ENCODE results near the gene TFAP2A.

The TFAP2A gene

DNA sequence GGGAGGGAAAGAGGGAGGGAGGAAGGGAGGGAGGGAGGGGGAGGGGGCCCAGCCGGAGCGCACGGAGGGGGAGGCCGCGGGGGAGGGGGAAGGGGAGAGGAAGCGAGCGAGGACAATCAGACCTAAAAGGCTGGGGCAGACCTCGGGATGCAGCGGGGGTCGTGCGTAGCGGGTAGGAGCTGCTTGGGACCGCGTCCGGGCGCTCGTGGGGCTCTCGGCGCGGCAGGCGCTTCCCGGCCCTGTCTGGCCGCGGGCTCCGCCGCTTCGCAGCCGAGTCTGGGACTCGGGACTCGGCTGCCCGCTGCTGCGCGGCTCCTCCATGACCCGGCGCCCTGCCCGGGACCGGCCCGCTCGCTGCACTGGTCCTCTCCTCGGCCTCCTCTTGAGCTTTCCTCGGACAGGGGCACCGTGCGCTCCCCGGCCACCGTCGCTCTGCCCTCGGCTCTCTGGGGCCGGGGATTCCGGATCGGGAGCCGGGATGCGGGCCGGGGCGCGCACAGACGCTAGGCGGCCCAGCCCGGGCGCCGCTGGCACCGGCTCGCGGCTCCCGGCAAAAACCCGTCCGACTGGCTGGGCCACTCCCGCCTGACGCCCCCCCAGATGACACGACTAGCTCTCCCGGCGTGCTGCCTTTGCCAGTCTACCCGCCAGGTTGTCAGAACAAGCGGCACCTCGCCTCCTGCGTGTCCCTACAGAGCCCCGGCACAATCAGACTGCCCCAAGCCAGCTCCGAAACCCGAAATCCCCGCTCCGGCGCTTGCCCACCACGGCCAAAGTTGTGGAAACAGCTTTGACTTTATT lies 2.2 kb downstream of the TFAP2A start:
- DNase-seq (ENCODE audit: low spot score), result no peak

DNA sequence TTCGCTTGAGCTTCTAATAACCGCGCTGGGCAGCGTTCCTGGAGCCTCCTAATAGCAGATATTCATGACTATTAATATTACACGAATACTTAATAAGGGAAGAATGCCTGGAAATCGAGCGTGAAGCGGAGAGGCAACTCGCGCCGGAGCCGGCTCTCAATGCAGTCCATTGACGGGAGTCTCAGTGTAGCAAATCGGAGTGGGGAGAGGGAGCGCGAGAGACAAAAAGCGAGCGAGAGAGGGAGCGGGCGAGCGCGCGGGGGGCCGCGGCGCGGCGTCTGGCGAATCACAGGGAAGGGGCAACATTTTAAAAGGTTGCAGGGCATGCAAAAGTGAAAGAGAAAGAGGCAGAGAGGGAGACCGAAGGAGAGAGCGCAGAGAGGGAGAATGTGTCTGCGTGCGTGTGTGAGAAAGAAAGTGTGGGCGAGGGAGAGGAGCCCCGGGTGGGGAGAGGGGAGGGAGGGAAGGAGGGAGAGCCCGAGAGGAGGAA lies 2.9 kb downstream of the TFAP2A start:
- DNase-seq (ENCODE audit: low spot score), result no peak

GRCh38 chr6:10411131-10411970 lies 3.5 kb downstream of the TFAP2A start:
- no peak for DNase-seq (ENCODE audit: low spot score)

DNA sequence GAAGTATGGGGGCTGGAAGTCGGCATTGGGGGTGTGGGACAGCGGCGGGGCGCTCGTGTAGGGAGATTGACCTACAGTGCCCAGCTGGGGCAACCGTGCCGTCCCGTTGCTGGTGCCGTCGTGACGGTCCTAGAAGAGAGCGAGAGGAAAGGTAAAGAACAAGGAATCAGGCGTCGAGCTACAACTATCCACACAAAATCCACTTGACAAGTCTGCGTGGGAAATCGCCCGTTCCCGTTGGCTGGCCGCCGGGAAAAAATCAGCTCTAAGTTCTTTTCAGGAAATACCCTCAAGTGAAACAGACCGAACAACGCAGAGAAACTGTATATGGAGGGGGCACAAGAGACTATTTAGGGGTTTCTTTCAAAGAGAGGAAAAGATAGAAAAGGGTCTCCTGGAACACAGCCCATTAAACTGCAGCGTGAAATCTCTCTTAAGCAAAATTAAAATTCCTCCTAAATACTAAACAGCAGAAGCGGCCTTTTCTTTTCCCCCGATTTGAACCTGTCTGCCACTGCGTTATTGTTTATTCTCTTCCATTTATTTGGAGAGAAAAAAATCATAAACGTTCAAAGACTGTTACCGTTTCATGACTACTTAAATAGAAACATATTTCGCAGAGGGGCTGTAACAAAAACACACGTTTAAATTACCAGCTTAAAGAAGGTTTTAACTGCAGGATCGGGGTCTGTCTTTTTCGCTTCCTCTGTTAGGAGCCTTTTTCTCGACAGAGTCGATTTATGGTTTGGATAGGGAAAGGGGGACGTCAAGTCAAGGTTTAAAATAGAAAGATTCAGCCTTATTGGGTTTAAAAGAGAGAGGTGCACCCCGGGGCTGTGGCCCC lies 4.4 kb downstream of the TFAP2A start:
- DNase-seq (ENCODE audit: low spot score), result no peak

DNA sequence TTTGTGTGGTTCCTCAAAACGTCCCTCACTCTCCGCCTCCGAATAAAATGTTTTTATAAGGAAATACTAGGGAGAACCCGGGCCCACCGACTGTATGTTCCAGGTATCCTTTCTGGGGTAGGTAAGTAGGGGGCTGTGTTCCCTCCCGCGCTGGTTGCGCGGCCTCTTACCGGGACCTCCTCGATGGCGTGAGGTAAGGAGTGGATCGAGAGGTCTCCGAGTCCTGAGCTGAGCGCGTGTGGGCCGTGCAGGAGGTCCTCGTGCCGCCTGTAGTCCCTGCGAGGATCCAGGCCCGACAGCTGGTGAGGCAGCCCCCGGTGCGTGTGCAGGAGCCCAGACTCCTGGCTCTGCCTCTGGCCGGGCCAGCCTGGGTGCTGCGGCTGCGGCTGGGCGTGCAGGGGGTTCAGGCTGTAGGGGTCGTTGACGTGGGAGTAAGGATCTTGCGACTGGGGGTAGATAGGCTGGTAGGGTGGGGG lies 5.1 kb downstream of the TFAP2A start:
- DNase-seq (ENCODE audit: low spot score), result no peak

- DNase-seq (ENCODE audit: low spot score), result no peak
Observed at GRCh38 chr6:10409233-10409721, 5.6 kb downstream of the TFAP2A start.

DNA sequence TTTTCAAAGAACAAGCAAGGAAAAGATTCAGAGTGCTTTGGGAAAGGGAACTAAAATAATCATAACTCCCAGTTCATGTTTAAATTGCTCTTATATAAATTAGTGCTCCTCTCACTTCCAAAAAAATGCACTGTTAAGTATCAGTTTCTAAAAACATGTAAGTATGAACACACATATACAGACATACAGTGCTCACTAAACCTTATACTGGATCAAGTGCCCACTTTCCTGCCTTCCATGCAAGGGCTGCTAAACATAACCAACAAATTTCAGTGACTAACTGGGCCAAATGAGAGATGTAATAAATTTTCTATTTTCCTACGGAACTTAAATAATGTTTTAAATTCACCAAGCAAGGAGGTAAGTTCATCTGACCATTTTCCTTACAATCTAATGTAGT lies 6.4 kb downstream of the TFAP2A start:
- no peak for DNase-seq (ENCODE audit: low spot score)

- no peak for DNase-seq (ENCODE audit: low spot score)
Observed at GRCh38 chr6:10407674-10408054, 7.2 kb downstream of the TFAP2A start.

- no peak for DNase-seq (ENCODE audit: low spot score)
Observed at GRCh38 chr6:10407018-10407673, 7.7 kb downstream of the TFAP2A start.

DNA sequence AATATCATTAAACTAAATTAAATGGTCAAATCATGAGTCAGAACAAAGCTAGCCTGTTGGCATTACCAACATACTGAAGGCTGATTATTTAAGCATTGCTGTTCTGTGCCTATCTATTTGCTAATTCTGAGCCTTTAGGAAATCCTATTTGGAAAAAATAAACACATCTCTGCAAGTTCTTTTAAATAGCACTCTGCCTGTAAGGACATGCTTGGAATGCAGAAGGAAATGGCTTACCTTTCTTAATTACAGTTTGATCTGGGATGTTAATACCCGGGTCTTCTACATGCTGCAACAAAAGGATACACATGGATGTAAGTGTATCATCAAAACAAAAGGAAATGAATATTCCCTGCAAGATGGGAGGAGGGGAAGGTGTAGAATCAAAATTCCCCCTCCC lies 8.3 kb downstream of the TFAP2A start:
- no peak for DNase-seq (ENCODE audit: low spot score)

- DNase-seq (ENCODE audit: low spot score), result no peak
Observed at GRCh38 chr6:10405513-10405900, 9.4 kb downstream of the TFAP2A start.

- no peak for DNase-seq (ENCODE audit: low spot score)
Observed at GRCh38 chr6:10404799-10405512, 9.9 kb downstream of the TFAP2A start.

DNA sequence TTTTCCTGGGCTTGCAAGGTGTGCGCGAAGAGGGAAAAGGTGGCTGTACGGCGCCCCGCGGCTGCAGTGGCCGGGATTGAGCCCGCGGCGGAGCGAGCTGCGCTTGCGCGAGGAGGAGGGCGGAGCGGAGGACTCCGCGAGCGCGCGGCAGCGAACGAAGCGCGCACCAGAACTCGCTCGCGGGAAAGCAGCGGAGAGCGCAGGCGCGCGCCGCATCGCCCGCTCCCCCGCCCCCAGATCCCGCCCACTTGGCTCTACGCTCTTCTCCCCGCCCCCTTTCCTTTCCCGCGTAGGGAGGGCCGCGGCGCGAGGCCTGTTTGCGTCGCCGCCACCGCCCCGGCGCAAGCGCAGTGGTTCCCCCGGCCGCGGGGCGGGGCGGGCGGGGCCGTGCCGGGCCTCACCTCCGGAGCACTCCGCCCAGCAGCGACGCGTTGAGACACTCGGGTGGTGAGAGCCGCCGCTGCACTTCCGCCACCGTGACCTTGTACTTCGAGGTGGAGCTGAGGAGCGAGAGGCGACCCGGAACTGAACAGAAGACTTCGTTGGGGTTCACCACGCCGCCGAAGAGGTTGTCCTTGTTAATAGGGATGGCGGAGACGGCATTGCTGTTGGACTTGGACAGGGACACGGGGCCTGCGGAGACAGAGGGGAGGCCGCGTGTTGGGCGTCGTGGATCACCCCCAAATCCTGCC lies 10.6 kb downstream of the TFAP2A start:
- peak; percentile 98 for DNase-seq (ENCODE audit: low spot score)

DNA sequence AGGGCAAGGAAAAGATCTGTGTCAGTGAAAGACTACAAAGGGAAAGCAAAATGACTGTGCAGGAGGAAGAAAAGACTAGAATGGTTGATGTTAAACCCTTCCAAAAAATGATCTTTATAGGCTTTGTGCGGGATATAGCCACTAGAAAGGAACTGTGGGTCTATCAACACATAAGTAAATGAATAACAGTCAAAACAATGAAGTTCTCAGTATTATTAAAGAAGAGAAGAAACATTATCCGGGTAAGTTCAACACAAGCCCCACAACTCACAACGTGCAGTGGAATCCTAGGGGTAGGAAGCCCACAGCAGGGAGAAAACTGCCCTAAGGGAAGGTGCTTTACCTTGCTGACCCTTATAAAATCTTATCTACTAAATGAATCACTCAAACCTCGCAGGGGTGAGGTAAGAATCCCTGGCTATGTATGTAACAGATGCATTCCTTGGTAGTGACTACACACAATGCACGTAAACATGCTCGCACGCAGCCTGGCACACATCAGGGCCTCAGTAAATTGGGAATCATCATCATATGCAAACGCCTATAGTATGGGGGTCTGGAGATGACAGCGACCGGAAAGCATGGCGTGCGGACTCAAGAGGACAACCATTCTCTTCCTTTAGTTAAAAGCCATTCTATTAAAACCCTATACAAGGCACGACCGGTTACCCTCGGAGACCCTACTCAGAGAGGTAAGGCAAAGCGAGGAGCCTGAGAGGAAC lies 11.3 kb downstream of the TFAP2A start:
- DNase-seq (ENCODE audit: low spot score), result no peak

GRCh38 chr6:10402648-10403311 lies 12.1 kb downstream of the TFAP2A start:
- no peak for DNase-seq (ENCODE audit: low spot score)

- no peak for DNase-seq (ENCODE audit: low spot score)
Observed at GRCh38 chr6:10401632-10402223, 13.1 kb downstream of the TFAP2A start.

DNA sequence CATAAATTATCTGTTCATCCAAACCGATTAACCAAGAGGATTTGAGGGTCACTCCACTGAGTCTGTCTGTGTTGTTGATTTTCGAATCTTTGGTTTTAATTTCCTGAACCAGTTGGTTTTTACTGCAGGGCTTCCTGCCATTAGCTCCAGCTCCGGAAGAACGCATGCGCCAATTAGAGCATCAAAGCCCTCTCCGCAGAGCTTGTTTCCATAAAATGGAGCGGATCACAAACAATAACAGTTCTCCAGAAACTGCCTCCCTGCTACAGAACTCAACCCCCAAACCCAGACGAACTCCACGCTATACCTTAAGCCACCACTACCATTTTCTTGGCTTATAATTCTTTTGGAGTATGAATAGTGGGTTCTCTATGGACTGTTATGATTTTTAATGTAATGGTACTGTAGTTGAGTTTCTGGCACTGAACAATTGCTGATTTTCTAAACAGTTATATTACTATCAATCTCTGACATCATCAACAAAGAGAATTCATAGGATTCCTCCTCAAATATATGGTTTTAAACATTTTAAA lies 13.8 kb downstream of the TFAP2A start:
- no peak for DNase-seq (ENCODE audit: low spot score)

DNA sequence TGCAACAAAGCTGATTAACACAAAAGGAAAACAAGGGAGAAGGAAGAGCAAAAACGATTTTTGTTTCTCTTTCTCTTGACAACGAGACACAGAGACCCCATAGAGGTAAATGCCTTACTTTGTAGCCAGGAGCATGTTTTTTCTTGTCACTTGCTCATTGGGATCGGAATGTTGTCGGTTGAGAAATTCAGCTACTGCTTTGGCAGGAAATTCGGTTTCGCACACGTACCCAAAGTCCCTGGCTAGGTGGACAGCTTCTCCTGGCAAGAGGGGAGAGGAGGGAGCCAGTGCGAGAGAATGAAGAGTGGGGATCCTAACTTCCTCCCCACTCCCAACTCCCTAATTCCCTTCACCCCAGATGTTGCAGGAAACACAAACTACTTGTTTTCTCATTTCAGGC lies 14.5 kb downstream of the TFAP2A start:
- DNase-seq (ENCODE audit: low spot score), result no peak
